ENCODE measurements around the gene HMGCR.
"Not testable (repeated sequence)": the region's sequence is repeated elsewhere in the genome, so short reads cannot be mapped to it uniquely, and the experiment has no call there.

Gene HMGCR

GRCh38 chr5:75336615-75337336, at the start of gene HMGCR:
Gene HMGCR, plus strand, starts transcription at chr5:75337220. Its CDS starts 5,386 bp downstream, at chr5:75342606.
- DNase-seq: peak; percentile 99

DNA sequence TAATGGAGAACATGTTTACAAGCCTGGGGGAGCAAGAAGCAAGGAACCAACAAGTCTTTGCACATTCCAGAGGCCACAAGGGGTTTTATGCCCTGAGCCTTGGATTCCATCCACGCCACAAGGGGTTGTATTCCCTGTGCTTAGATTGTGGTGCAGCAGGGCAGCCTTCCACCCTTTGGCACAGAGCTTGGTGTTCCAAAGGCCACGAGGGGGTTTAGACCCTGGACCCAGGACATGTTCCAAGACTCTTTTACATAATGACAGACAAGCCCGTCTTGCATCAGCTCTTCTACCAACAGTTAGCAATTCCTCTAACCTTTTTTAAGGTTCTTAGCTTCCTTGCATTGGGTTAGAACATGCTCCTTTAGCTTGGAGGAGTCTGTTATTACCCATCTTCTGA, 45.2 kb upstream of the HMGCR start:
- DNase-seq: not testable (repeated sequence)

GRCh38 chr5:75300084-75300483, 36.9 kb upstream of the HMGCR start:
- no peak for DNase-seq

DNA sequence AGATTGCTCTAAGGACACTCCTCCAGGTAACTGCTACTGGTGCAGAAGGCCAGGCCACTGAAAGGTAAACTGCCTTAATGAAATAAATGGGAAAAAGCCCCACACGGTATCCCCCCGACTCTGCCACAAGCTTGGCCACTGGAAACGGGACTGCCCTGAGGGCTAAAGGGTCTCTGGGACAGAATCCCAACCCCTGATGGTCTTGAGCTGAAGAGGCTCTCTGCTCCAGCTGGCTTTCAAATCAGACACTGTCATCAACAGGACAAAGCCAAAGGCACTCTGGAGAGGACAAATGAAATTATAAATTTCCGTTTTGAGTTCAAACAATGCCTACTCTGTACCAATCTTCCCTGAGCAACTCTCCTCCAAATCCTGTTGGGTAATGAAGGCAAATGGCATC, 33.6 kb upstream of the HMGCR start:
- no peak for DNase-seq

DNA sequence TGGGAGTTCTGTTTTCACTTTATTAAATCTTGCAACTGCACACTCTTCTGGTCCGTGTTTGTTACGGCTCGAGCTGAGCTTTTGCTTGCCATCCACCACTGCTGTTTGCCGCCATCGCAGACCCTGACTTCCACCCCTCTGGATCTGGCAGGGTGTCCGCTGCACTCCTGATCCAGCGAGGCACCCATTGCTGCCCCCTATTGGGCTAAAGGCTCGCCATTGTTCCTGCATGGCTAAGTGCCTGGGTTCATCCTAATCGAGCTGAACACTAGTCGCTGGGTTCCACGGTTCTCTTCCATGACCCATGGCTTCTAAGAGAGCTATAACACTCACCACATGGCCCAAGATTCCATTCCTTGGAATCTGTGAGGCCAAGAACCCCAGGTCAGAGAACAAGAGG, 32.5 kb upstream of the HMGCR start:
- not testable (repeated sequence) for DNase-seq

DNA sequence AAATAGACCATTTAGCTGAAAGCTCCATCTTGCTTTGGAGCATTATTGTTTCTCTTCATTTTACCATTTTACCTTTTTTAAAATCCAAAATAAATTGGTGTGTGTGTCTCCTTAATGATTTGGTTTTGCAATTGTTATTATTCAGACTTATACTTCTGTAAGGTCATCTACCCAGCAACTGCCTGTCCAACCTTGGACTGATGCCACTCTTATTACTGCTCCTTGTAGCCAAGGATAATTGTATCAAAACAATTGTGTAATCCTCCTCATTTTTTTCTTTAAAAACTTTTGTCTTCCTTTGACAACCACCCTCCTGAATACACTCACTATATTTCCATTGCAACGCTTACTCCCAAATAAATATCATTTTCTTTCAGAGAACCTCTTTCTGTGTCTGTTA, 30.3 kb upstream of the HMGCR start:
- DNase-seq: no peak

- DNase-seq: no peak
Measured at GRCh38 chr5:75310212-75310611, 26.8 kb upstream of the HMGCR start.

GRCh38 chr5:75319148-75319547, 17.9 kb upstream of the HMGCR start:
- not testable (repeated sequence) for DNase-seq

DNA sequence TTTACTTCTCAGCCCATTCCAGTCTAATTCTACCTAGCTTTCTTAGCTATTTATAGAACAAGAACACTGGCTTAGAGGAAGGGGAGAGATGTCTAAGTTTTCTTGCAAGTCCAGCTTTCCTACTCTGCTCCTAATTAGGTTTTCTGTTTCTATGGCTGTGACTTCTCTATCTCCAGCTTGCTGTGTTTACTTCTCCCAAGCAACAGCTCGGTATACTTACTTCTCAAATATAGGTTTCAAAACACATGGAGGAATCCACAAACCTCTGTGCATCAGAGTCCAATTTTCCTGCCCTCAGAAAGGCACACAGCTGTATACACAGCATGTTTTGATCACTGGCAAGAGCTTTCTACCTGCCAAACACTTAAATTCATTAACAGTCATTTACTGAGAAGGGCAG, 17.4 kb upstream of the HMGCR start:
- no peak for DNase-seq

DNA sequence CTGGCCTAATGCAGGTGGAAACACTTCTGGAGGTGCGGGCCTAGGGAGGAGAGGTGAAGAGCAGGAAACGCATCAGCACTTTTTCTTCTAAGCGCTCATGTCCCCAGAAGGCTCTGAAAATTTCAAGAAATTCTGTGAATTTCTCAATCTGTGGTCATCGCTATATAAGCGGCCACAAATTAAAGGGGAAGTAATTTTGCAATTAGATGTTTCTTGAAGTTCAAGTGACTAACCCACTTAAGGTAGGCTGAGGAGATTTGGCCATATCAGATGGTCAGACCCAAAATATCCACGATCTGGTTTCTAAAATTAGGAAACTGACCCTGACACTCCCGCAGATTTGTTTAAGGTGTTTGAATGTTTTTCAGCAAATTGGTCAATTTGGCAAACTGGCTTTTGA, 16.6 kb upstream of the HMGCR start:
- DNase-seq: no peak

- DNase-seq: no peak
Measured at GRCh38 chr5:75322066-75322465, 15.0 kb upstream of the HMGCR start.

- DNase-seq: no peak
Measured at GRCh38 chr5:75324791-75325190, 12.2 kb upstream of the HMGCR start.

GRCh38 chr5:75325242-75325641, 11.8 kb upstream of the HMGCR start:
- DNase-seq: no peak

DNA sequence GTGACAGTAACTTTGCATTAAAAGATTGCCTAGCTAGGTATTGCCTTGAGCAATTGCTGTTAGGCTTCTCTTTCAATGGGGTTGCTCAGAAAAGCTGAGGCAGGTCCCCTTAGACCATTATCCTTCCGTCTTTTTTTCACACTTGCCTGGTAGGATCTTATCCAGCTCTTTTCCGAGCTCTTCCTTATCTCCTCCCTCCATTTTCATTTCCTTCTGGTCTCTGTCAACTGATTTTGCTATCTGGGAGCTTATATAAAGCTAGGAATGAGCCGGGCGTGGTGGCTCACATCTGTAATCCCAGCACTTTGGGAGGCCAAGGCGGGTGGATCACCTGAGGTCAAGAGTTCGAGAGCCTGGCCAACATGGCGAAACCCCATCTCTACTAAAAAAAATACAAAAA, 6.6 kb upstream of the HMGCR start:
- DNase-seq: no peak

GRCh38 chr5:75331095-75332090, 5.6 kb upstream of the HMGCR start:
- no peak for DNase-seq

DNA sequence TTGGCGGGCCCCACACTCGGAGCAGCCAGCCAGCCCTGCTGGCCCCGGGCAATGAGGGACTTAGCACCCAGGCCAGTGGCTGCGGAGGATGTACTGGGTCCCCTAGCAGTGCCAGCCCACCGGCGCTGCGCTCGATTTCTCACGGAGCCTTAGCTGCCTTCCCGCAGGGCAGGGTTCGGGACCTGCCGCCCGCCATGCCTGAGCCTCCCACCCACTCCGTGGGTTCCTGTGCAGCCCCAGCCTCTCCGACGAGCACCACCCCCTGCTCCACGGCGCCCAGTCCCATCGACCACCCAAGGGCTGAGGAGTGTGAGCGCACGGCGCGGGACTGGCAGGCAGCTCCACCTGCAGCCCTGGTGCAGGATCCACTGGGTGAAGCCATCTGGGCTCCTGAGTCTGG, 3.3 kb upstream of the HMGCR start:
- not testable (repeated sequence) for DNase-seq

DNA sequence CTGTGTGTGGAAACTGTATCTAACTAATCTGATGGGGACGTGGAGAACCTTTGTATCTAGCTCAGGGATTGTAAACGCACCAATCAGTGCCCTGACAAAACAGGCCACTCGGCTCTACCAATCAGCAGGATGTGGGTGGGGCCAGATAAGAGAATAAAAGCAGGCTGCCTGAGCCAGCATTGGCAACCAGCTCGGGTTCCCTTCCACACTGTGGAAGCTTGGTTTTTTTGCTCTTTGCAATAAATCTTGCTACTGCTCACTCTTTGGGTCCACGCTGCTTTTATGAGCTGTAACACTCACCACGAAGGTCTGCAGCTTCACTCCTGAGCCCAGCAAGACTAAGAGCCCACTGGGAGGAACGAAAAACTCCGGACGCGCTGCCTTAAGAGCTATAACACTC, 2.6 kb upstream of the HMGCR start:
- not testable (repeated sequence) for DNase-seq

GRCh38 chr5:75335486-75335885, 1.5 kb upstream of the HMGCR start:
- DNase-seq: no peak

- peak; percentile 80 for DNase-seq
Measured at GRCh38 chr5:75335952-75336614, 937 bp upstream of the HMGCR start.

- DNase-seq: no peak
Measured at GRCh38 chr5:75337366-75338021, 474 bp downstream of the HMGCR start.

DNA sequence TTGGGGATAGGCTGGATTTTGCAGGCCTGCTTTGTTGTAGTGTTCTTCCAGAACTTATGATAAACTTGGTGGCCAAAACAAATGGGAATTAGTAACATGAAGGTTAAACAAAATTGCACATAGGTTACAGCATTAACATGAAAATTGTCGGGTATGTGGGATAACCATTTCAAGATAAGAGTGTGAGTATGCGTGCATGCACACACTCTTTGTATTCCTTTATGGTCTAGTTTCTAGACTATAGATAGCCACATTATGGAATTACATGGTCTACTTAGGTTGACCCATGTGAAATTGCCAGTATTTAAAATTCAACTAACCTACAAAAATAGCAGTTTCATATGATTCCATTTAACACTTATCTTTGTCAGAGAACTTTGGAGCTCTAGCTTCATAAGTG, 1.4 kb downstream of the HMGCR start:
- no peak for DNase-seq

DNA sequence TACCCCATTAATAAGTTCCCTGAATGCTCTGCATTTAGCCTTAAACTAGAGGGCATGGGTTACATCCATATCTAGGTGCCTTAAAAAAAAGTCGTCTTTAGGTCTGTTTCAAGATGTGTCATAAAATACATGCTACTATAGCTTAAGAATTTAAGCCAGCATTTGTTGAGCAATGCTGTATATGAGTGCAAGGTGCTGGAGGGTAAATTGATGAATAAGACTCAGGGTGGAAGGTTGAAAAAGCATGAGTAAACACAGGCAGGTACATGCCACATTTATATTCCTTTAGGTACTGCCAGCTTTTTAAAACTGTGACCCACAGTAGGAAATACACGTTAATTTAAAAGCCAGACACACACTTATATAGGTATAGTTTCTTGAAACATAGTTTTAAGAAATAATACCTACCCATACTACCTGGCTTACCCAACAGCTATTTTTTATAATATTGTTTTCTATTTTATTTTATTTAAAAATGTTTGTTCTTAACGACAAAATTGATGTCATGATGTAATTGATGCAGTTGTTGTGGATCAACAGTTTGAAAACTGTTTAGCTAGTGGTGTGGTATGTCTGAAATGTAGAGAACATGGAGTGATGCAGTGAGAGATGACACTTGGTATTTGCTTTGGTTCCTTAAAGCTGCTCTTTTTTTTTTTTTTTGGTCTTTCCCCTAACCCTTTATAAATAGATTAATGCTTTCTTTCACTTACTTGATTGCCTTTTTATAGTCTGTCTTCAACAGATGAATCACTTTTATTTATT, 3.9 kb downstream of the HMGCR start:
- peak; percentile 37 for DNase-seq
